NCI-H345 treated with DMSO at 0.1 percent for 48 hours (cell line): ENCODE data around the gene R3HDM1.
"Not testable (repeated sequence)": the region's sequence is repeated elsewhere in the genome, so short reads cannot be mapped to it uniquely, and the experiment has no call there.

Experiments used
- DNase-seq: peaks from one replicate; lab custom pipeline; 2025; ENCODE audit not compliant: unreplicated experiment; lab: John Stamatoyannopoulos, UW

The R3HDM1 gene

GRCh38 chr2:135570884-135571283 lies 39.6 kb downstream of the R3HDM1 start:
- no peak for DNase-seq

DNA sequence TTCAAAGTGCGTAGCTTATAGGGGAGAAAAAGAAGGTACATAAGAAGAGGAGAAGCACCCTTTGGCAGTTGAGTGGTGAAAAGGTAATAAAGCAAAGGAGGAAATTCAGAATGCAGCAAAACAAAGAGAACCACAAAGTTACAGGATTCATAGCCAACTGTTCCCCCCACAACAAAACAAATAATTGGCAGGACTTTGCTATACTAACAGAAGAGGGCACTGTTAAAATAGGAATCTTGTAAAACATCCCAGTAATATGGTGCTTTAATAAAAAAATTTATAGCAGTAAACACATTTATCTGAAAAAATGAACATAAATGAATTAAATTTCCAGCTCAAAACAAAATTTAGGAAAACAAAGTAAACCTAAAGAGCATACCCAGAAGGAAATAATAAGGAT lies 42.3 kb downstream of the R3HDM1 start:
- no peak for DNase-seq

DNA sequence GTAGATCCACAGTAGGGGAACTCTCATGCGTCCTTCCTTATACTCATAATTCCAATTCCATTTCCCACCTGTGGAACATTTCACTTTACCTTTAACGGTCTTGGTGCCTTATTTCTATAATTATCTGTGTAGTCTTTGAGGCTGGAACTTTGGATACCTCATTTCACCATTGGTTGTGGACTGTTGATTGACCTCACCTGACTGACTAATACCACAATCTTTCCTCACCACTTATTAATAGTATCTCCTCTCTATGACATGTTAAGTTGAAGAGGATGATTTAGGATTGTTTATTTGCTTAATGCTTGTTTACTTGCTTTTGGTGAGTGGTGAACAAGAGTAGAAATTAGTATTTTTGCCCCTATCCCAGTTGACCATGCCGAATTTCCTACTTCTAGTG lies 50.0 kb downstream of the R3HDM1 start:
- DNase-seq = no peak

GRCh38 chr2:135582383-135582782 lies 51.1 kb downstream of the R3HDM1 start:
- DNase-seq = no peak

- no peak for DNase-seq
Measured at GRCh38 chr2:135585586-135585985, 54.3 kb downstream of the R3HDM1 start.

- DNase-seq = no peak
Measured at GRCh38 chr2:135586148-135586547, 54.9 kb downstream of the R3HDM1 start.

- DNase-seq = no peak
Measured at GRCh38 chr2:135587958-135588357, 56.7 kb downstream of the R3HDM1 start.

DNA sequence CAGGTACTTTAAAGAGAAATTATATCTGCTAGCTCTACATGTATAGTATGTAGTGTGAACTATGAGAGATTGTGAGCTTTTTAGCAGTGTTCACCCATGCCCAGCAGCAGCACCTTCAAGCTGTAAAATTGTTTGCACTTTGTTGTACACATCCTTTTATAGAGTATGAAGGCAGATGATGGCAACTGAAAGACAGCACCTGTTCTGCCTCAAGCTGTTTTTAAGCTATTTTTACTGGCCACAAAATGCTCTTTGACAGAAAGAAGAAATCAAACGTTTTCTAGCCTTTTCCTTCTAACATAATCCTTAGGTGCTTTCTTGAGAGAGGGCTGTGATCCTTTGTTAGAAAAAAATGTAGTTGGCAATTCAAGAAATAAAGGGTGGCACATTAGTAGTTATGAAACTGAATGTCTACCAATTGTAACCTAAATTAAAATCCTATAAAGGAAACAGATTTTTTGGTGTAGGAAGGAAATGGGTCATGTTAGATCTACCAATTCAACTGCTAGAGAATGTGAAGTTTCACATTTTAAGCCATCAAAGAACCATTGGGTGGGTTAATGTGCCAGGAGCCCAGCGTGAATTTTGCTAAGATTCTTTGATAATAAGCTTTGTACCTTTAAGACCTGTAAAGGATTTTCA lies 59.5 kb downstream of the R3HDM1 start:
- peak; percentile 6 for DNase-seq

DNA sequence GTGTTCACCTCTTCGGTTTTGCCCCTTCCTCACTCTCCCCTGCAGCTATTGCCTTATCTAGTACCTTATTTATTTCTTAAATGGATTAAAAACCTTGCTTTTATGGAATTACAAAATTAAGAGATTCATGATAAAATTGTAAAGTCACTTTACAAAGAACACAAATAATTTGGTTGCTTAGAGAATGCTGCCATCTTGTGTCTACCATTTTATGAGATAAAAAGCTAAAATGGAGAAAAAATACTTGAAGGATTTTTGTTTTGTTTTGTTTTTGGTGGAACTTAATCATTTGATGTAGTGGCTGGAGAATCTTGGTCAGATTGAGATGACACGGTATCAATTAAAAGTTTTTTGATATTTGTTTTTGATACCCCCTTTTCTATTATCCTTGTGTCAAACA lies 69.6 kb downstream of the R3HDM1 start:
- no peak for DNase-seq

- no peak for DNase-seq
Measured at GRCh38 chr2:135603543-135603942, 72.3 kb downstream of the R3HDM1 start.

GRCh38 chr2:135607561-135607960 lies 76.3 kb downstream of the R3HDM1 start:
- DNase-seq = no peak

GRCh38 chr2:135612319-135612718 lies 81.0 kb downstream of the R3HDM1 start:
- DNase-seq = no peak

- no peak for DNase-seq
Measured at GRCh38 chr2:135615404-135615803, 84.1 kb downstream of the R3HDM1 start.

DNA sequence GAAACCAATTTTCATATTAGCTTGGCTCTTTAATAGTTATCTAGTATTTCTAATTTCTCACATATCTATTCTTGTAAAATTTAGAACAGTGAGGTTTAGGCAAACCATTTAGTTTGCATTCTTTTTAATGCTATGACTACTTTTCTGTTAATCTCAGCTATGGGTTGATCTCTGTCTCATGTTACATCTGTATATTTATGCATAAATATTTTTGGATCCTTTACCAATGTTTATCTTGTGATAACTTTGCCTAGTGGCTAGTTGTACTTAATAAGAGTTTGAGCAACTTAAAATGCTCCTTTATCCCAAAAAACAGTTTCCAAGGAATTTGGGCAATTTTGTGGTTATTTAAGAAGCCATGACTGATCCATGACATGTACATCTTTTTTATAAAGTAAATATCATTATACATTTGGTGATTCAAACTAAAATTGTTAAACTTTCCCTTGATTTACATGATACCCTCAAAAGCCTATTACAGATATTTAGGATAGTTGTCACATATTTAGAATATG lies 86.3 kb downstream of the R3HDM1 start:
- DNase-seq = no peak

DNA sequence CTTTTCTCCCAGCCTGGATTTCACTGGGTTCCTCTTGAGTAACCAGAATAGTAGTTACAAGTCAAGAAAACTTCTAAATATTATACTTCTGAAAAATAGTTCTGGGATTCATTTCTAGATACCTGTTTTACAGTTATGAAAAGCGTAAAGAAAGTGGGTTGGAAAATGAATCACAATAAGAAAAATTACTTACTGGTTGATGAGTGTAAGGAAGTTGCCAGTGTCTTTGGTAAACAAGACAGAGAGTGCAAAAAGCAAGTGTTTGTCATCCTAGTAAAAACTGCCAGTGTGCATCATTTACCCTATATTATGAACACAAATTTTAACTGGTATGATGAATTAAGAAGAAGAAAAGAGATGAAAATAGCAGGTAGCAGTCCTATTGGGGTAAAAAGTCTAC lies 88.9 kb downstream of the R3HDM1 start:
- DNase-seq = no peak

GRCh38 chr2:135629520-135629919 lies 98.2 kb downstream of the R3HDM1 start:
- no peak for DNase-seq

DNA sequence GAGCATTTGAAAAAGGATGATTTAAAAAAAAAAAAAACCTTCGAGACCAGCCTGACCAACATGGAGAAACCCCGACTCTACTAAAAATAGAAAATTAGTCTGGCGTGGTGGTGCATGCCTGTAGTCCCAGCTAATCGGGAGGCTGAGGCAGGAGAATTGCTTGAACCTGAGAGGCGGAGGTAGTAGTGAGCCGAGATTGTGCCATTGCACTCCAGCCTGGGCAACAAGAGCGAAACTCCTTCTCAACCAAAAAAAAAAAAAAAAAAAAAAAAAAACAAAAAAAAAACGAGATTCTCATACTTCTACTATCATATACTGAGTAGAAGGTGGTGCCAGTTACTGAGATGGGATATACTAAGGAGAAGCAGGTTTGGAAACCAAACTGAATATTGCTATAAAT lies 98.8 kb downstream of the R3HDM1 start:
- not testable (repeated sequence) for DNase-seq

- no peak for DNase-seq
Measured at GRCh38 chr2:135630488-135630887, 99.2 kb downstream of the R3HDM1 start.

- no peak for DNase-seq
Measured at GRCh38 chr2:135633582-135633981, 102.3 kb downstream of the R3HDM1 start.

GRCh38 chr2:135635212-135635835 lies 104.0 kb downstream of the R3HDM1 start:
- DNase-seq = no peak

DNA sequence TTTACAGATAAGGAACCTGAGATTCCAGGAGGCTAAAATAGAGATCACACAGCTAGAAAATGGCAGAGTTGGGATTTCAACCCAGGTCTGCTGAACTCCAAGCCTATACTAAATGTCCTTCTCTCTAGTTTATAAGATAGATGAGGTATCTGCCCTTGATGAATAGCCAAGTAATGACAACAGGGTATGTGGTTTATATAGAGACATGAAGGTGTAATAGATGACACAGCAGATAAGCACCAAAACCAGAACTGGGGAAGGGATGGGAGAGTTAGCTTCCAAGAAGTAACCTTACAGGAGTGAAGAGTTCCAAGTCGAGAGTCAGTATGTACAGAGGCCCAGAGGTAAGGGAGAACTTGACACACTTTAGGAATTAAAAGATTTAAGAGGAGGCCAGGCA lies 105.7 kb downstream of the R3HDM1 start:
- no peak for DNase-seq

- peak; percentile 66 for DNase-seq
Measured at GRCh38 chr2:135637456-135638087, 106.3 kb downstream of the R3HDM1 start.
